Fibroblast of villous mesenchyme (primary cell): ENCODE results near the gene HAPLN3. TPM values are rescaled to one million over a fixed set of nuclear protein-coding genes. Genes with fewer than 3 reads are reported as not detected.
A peak's percentile ranks its signal among the peaks of the same experiment; 100 is the strongest.

ENCODE experiments used
- DNase-seq: peaks from one replicate; pipeline ENCODE4 v3.0.0-alpha.2; 2010; ENCODE audit warnings: low read depth
- H3K4me3 ChIP-seq: 2 replicates; pipeline ENCODE4 v1.5.1; 2011; ENCODE audit warnings: low read depth, mild to moderate bottlenecking, low read length
- total RNA-seq: library from RNA; depleted of rRNA; stranded (reverse); fragments of >200 nt; gene quantifications from 2 replicates; pipeline ENCODE4 v1.2.3, GENCODE V29; 2012
- TF ChIP-seq, protein P1 (sequence below): IDR thresholded peaks from 2 replicates; pipeline ENCODE4 v1.5.1; 2012; ENCODE audit warnings: low read depth, mild to moderate bottlenecking, low read length; ENCODE audit not compliant: insufficient read depth

The HAPLN3 gene
- total RNA-seq, 1 donor: 5.2 TPM

DNA sequence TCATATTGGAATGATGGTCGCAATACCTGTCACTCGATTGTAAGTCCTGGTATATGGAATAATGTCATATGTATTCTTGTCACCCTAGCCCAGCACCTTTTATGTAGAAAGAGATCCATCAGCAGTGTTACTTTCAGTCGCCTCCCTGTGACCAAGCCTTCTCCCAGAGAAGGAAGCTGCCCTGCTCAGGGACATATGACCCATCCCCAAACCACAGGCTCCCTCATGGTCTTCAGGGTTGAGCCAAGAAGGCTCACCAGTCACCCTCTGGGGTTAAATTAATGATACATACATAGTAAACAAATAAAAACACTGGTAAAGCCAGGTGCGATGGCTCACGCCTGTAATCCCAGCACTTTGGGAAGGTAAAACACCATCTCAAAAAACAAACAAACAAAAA is 22.4 kb upstream of the HAPLN3 start:
- no peak overlapping the region for H3K4me3 ChIP-seq
- DNase-seq: no peak
- TF ChIP-seq, protein P1, sequence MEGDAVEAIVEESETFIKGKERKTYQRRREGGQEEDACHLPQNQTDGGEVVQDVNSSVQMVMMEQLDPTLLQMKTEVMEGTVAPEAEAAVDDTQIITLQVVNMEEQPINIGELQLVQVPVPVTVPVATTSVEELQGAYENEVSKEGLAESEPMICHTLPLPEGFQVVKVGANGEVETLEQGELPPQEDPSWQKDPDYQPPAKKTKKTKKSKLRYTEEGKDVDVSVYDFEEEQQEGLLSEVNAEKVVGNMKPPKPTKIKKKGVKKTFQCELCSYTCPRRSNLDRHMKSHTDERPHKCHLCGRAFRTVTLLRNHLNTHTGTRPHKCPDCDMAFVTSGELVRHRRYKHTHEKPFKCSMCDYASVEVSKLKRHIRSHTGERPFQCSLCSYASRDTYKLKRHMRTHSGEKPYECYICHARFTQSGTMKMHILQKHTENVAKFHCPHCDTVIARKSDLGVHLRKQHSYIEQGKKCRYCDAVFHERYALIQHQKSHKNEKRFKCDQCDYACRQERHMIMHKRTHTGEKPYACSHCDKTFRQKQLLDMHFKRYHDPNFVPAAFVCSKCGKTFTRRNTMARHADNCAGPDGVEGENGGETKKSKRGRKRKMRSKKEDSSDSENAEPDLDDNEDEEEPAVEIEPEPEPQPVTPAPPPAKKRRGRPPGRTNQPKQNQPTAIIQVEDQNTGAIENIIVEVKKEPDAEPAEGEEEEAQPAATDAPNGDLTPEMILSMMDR: no peak

DNA sequence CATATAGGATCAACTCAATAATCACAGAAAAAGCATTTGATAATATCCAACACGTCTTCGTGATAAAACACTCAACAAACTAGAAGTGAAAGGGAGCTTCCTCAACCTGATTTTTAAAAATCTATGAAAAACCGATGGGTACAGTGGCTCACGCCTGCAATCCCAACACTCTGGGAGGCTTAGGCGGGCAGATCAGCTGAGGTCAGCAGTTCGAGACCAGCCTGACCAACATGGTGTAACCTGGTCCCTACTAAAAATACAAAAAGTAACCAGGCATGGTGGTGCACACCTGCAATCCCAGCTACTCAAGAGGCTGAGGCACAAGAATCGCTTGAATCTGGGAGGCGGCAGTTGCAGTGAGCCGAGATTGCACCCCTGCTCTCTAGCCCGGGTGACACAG is 20.0 kb upstream of the HAPLN3 start:
- DNase-seq: no peak
- no peak overlapping the region for H3K4me3 ChIP-seq
- TF ChIP-seq, protein P1: no peak

- H3K4me3 ChIP-seq: peak overlapping the region; percentile 89
- TF ChIP-seq, protein P1: no peak
- DNase-seq: no peak
Observed at GRCh38 chr15:88913850-88914169, 18.5 kb upstream of the HAPLN3 start.

GRCh38 chr15:88913017-88913849 is 17.9 kb upstream of the HAPLN3 start, which contains the start of gene MFGE8:
Gene MFGE8, minus strand, starts transcription at chr15:88913379. Its CDS starts 60 bp downstream, at chr15:88913319.
- TF ChIP-seq, protein P1: peak; percentile 15
- peak within 1 kb of the TSS; percentile 89 for H3K4me3 ChIP-seq
- peak; percentile 79 for DNase-seq

- TF ChIP-seq, protein P1: no peak
- peak overlapping the region; percentile 89 for H3K4me3 ChIP-seq
- DNase-seq: peak; percentile 68
Observed at GRCh38 chr15:88912500-88912921, 17.2 kb upstream of the HAPLN3 start.

GRCh38 chr15:88911766-88912118 is 16.4 kb upstream of the HAPLN3 start:
- peak; percentile 65 for DNase-seq
- H3K4me3 ChIP-seq: peak overlapping the region; percentile 89
- TF ChIP-seq, protein P1: no peak
